ENCODE results near the gene CCDC43.
A peak's percentile ranks its signal among the peaks of the same experiment; 100 is the strongest.
"Not testable (repeated sequence)": the region's sequence is repeated elsewhere in the genome, so short reads cannot be mapped to it uniquely, and the experiment has no call there.

CCDC43 gene, protein sequence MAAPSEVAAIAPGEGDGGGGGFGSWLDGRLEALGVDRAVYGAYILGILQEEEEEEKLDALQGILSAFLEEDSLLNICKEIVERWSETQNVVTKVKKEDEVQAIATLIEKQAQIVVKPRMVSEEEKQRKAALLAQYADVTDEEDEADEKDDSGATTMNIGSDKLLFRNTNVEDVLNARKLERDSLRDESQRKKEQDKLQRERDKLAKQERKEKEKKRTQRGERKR

DNA sequence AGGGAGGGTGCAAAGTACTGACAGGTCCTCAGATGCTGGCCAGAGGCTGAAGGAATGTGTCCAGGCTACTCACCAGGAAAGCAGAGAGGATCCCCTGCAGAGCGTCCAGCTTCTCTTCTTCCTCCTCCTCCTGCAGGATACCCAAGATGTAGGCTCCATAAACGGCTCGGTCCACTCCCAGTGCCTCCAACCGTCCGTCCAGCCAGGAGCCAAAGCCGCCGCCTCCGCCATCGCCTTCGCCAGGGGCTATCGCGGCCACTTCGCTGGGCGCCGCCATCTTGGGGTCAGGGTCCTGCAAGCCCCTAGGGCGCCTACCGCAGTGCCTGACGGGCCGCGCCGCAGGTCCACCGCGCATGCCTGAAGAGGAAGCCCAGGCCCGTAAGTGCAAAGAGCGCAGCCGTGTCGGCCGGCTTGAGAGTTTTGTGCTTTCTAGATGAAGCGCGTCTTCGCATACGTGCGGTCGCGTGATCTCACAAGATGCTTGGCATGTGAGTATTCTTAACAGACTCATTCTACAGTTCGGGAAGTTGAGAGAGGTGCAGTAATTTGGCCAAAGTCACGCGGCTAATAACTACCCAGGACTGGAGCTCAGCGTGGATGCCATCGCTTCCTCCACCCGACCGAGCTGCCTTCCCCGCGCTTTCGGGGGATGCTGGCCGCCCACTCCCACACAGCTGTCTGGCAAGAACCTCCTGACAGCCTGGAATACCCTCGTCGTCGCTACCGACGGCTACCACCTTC, at the start of gene CCDC43:
TSS of gene CCDC43 (minus strand) at position 300 of the 741 bp plus-strand sequence. CDS start at position 277, 23 bp downstream.
- peak; percentile 94 for DNase-seq (ENCODE audit: low spot score)

DNA sequence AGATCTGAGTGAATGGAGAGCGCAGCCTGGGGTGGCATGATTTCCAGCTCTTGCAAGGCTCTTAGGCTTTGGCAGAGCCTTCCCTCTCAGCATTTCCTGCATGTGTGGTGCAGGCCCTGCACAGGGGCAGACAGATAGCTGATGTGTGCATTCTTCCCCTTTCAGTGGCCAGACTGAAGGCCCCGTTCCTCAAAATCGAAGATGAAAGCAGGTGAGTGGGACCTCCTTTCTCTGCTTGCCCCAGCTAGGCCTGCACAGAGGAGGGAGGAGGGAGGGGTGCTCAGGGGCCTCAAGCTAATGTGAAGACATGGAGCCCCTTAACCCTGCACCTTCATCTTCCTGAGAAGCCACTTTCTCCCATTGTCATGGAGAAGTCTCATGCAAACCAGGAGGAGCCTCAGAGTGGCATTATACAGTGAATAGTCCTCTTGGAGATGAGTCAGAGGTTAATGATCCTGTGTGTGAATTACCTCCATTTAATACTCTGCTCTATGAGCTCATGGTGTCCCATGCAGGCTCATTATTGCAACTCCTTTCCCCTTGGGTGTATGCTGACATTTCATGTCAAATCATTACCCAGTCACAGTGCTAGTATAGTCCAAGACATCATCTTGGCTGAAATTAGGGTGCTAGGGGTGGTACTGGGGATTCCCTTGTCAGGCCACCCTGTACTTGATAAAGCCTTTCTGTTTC, 48.8 kb upstream of the CCDC43 start:
- DNase-seq (ENCODE audit: low spot score) = no peak

- peak; percentile 94 for DNase-seq (ENCODE audit: low spot score)
Measured at GRCh38 chr17:44736551-44737240, 47.1 kb upstream of the CCDC43 start.

GRCh38 chr17:44734272-44734671, 44.7 kb upstream of the CCDC43 start:
- no peak for DNase-seq (ENCODE audit: low spot score)

DNA sequence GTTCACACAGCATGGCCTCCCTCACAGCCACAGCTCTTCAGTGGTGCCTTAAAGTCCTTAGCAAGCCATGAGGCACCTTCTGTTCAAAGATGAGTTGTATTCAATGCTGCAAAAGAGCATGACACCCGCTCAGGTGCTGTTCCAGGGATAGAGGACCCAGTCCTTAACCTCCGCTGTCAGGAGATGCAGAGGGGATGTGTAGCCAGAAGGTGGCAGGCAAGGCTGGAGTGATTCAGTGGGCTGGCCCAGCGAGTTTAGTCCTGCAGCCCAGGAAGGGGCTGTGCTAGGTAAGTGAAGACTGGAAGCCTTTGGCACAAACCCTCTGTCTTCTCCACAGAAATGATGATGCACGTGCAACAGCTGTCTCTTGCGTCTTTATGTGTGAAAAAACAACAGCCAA, 44.2 kb upstream of the CCDC43 start:
- DNase-seq (ENCODE audit: low spot score) = peak; percentile 85

- not testable (repeated sequence) for DNase-seq (ENCODE audit: low spot score)
Measured at GRCh38 chr17:44726121-44726520, 36.5 kb upstream of the CCDC43 start.

DNA sequence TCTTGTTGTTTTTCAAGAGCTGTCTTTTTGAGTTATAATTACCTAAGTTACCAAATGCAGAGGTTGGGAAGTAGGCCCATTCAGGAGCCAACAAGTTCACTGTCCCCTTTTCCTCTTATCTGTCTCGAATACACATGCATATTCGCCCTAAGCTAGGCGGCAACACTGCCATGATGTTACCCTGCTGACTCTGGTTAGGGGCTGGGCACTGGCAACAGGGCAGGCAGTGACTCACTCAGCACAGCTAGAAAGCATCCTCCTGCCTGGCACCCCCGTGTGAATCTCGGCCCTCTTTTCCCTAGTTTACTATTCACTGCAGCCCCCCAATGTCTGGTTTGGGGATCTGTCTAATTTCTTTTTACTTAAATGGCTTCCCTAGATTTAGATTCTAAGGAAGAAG, 32.7 kb upstream of the CCDC43 start:
- DNase-seq (ENCODE audit: low spot score) = no peak

DNA sequence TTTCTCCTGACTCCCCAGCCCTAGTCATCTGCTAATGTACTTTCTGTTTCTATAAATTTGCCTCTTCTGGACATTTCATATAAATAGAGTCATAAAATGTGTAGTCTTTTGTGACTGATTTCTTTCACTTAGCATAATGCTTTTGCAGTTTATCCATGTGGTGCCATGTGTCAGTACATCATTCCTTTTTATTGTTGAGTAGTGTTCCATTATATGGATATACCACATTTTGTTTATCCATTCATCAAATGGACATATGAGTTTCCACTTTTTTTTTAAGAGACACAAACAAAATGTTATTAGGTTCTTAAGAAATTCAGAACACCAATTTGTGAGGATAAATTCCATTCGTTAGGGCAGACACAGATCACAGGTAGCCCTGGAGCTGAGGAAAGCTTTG, 29.9 kb upstream of the CCDC43 start:
- DNase-seq (ENCODE audit: low spot score) = no peak

DNA sequence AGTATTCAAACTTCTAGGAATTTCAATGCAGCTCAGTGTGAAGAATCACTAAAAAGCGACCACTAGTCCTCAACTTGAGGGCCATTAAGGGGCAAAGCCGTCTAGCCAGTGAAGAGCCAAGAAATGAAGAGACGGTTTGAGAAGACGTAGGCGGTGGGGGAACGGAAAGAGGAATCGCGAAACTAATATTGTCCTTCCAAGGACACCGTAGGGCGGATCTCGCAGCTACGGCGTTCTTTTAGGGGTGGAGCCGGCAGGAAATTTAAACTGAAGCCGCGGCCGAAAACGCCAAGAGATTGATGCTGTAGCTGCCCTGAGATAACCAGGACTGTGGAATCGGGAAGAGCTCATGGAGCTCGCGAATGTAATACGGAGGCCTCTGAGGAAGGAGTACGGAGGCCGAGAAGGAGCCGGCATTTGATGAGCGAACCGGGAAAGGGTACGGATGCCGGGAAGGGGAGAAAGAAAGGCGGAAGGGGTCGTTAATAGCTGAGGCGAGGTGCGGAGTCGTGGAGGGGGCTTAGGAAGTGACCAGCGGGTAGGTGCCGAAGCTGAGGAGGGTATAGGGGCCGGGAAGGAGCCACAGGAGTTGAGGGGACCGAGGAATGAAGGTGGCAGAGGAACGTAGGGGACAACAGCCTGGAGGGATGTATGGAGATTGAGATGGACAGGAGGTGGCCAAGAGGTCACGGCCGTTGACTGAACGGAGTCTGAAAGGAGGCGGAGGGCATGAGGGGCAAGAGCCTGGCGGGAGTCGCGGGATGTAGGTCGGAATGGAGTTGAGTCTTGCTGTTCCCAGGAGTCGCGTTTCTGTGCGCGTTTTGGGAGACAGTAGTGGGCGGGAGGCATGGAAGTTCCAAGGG, 19.1 kb upstream of the CCDC43 start, which contains the start of gene DBF4B:
TSS of gene DBF4B (plus strand) at position 265 of the 863 bp plus-strand sequence. CDS start at position 421, 156 bp downstream.
- DNase-seq (ENCODE audit: low spot score) = peak; percentile 91

DNA sequence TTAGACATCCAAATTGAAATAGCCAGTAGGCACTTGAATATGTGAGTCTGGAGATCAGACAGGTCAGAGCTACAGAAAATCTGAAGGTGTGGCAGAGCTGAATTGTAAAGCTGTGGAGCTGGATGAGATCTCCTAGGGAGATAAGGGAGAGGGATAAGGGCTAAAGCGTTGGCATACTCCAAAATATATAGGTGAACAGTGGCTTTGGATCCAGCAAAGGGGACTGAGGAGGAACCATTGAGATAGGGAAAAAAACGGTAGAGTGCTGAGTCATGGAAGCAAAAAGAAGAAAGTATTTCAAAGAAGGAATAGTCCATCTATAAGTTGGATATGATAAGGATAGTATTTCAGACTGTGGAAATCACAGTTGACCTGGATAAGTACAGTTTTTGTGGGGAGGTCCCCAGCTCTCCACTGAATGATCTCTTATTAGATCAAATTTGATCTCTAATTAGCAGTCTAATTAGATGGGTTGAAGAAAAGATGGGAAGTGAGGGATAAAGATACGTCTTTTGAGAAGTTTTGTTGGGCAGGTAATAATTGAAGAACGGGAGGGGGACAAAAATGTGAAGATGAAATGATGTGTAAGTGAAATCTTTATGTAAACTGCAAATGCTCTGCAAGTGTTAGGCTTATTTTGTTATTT, 18.3 kb upstream of the CCDC43 start:
- no peak for DNase-seq (ENCODE audit: low spot score)

DNA sequence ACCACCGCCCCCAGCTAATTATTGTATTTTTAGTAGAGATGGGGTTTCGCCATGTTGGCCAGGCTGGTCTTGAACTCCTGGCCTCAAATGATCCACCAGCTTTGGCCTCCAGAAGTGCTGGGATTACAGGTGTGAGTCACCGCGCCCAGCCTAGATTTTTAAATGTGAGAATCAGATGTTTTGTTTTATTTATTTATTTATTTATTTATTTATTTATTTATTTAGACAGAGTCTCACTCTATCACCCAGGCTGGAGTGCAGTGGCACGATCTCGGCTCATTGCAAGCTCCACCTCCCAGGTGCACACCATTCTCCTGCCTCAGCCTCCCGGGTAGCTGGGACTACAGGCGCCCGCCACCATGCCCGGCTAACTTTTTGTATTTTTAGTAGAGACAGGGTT, 10.7 kb upstream of the CCDC43 start:
- DNase-seq (ENCODE audit: low spot score) = not testable (repeated sequence)

DNA sequence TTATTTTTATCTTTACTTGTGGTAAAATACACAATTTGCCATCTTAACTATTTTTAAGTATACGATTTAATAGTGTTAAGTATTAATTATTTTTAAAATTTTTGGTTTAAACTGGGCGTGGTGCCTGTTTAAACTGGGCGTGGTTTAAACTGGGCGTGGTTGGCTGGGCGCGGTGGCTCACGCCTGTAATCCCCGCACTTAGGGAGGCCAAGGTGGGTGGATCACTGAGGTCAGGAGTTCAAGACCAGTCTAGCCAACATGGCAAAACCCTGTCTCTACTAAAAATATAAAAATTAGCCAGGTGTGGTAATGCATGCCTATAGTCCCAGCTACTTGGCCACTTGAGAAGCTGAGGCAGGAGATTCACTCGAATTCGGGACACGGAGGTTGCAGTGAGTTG, 4.0 kb upstream of the CCDC43 start:
- DNase-seq (ENCODE audit: low spot score) = no peak

- DNase-seq (ENCODE audit: low spot score) = peak; percentile 10
Measured at GRCh38 chr17:44690746-44691306, 1.2 kb upstream of the CCDC43 start.

DNA sequence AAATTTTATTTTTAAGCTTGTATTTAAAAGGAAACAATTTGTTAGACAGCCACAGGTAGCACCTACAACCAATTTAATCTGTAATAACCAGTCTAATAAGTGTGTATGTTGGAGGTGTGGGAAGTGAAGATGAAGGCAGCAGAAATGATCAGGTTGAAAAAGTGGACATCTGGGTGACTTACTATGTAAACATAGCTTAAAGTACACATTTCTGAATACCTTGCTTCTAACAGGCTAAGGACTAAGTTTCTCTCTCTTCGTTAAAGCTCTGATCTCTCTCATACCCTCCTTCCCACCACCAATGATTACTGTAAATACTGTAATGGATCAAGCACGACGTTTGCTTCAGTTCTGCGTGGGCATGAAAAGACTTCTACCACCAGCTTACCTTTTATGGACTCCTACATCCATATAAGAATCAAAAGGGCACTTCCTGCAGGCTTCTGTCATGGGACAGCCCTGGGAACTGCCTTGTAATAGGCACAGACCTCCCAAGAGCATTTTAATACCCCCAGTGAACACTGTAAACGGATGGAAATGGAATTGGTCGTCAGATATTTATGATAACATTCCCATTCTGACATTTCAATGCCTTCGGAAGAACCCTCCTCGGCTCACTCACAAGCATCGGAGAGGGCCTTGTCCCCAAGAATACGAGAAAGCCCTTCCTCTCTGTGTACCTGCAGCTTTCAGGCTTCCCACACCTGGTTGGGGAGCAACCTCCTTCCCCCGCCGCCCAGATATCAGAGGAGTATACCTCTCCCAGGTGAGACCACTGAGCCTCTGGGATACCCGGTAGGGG, 700 bp downstream of the CCDC43 start:
- no peak for DNase-seq (ENCODE audit: low spot score)

- no peak for DNase-seq (ENCODE audit: low spot score)
Measured at GRCh38 chr17:44688200-44688599, 1.4 kb downstream of the CCDC43 start.

- no peak for DNase-seq (ENCODE audit: low spot score)
Measured at GRCh38 chr17:44687756-44688155, 1.8 kb downstream of the CCDC43 start.

DNA sequence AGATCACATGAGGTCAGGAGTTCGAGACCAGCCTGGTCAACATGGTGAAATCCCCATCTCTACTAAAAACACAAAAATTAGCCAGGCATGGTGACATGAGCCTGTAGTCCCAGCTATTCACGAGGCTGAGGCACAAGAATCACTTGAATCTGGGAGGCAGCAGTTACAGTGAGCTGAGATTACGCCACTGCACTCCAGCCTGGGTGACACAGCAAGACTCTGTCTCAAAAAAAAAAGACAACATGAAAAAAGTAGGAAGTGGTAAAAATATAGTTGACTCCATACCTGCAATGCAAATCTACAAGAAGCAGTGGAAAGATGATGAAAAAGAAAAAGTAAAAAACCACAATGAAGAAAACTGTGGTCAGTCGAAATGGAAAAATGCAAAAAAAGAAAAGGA, 6.3 kb downstream of the CCDC43 start:
- not testable (repeated sequence) for DNase-seq (ENCODE audit: low spot score)

DNA sequence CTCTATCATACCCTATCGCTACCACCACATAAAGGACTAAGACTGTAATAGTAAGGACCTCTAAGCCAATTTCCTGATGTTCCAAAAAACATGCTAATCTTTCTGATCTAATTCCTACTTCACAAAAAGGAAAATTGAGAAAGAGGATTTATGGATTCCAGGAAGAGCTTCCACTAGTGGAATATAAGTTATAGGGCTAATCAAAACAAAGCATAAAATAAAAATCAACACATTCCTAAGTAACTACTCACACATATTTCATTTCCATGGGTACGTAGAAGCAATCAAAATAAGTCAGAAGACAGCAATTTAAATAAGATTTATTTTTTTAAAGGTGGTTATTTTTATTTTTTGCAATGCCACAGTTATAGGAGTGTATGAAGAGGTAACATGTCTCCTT, 12.4 kb downstream of the CCDC43 start:
- DNase-seq (ENCODE audit: low spot score) = no peak

DNA sequence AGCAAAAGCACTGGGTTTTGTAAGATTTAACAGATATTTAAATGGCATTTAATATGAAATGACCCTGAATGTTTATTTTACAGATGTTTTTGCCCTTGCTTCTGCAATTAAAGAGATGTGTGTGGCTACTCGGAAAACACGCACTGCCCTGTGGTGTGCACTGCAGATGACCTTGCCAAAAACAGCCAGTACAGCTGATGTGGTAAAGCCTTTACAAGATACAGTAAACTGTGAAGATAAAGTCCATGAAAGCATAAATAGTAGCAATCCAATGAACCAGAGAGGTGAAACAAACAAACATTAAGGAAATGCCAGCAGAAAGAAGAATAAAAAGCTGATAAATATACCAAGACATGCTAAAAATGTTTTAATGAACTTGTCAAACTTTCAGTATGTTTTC, 15.7 kb downstream of the CCDC43 start:
- no peak for DNase-seq (ENCODE audit: low spot score)

Data from cerebellar cortex (tissue), 1 donor.